Measurements from ENCODE around the gene DMD.

The DMD gene

GRCh38 chrX:32451954-32452695 is 759.2 kb downstream of the DMD start:
- DNase-seq, result peak; percentile 1

GRCh38 chrX:32448945-32449344 is 762.4 kb downstream of the DMD start:
- DNase-seq, result no peak

GRCh38 chrX:32448320-32448719 is 763.0 kb downstream of the DMD start:
- peak; percentile 57 for DNase-seq

GRCh38 chrX:32447640-32448039 is 763.7 kb downstream of the DMD start:
- no peak for DNase-seq

- DNase-seq, result no peak
Observed at GRCh38 chrX:32443841-32444240, 767.5 kb downstream of the DMD start.

GRCh38 chrX:32421266-32421665 is 790.1 kb downstream of the DMD start:
- no peak for DNase-seq

- peak; percentile 21 for DNase-seq
Observed at GRCh38 chrX:32408389-32408788, 803.0 kb downstream of the DMD start.

GRCh38 chrX:32397562-32398216 is 813.7 kb downstream of the DMD start:
- DNase-seq, result peak; percentile 29

GRCh38 chrX:32395878-32396277 is 815.5 kb downstream of the DMD start:
- no peak for DNase-seq

GRCh38 chrX:32392655-32393054 is 818.7 kb downstream of the DMD start:
- no peak for DNase-seq

GRCh38 chrX:32370456-32371205 is 840.7 kb downstream of the DMD start:
- no peak for DNase-seq

- no peak for DNase-seq
Observed at GRCh38 chrX:32293962-32294700, 917.2 kb downstream of the DMD start.

GRCh38 chrX:32289356-32289755 is 922.0 kb downstream of the DMD start:
- DNase-seq, result no peak

- no peak for DNase-seq
Observed at GRCh38 chrX:32281853-32282252, 929.5 kb downstream of the DMD start.

GRCh38 chrX:32280921-32281320 is 930.4 kb downstream of the DMD start:
- DNase-seq, result no peak

- DNase-seq, result no peak
Observed at GRCh38 chrX:32280489-32280888, 930.9 kb downstream of the DMD start.

- DNase-seq, result no peak
Observed at GRCh38 chrX:32276153-32276552, 935.2 kb downstream of the DMD start.

- DNase-seq, result no peak
Observed at GRCh38 chrX:32269866-32270265, 941.5 kb downstream of the DMD start.

- no peak for DNase-seq
Observed at GRCh38 chrX:32268207-32268606, 943.1 kb downstream of the DMD start.

- no peak for DNase-seq
Observed at GRCh38 chrX:32267796-32268195, 943.6 kb downstream of the DMD start.

- DNase-seq, result peak; percentile 24
Observed at GRCh38 chrX:32246675-32247074, 964.7 kb downstream of the DMD start.

- DNase-seq, result no peak
Observed at GRCh38 chrX:32195611-32196010, 1015.7 kb downstream of the DMD start.

- DNase-seq, result no peak
Observed at GRCh38 chrX:32191316-32191715, 1020.0 kb downstream of the DMD start.
